T-cell (primary cell): ENCODE data around the gene SLIT3. TPM values are rescaled to one million over a fixed set of nuclear protein-coding genes. Genes with fewer than 3 reads are reported as not detected.

Experiments used
- ATAC-seq, 4 experiments: fragments of 200-7000 bp in 3 of 4; fragments of 150-1000 bp in 1 of 4; cut with Tn5 transposase; replicated peaks in 1 of 4; 1 replicate in 3 of 4; 2 replicates in 1 of 4; pipeline ENCODE4 v1.10.0; 2021; ENCODE audit warnings: moderate library complexity in 3 of 4, mild to moderate bottlenecking in 2 of 4, moderate number of reproducible peaks in 1 of 4
- CTCF ChIA-PET, 2 donors: fragments of 300-600 bp; sonication (Branson Sonifier 250); formaldehyde crosslinking; loops; one replicate each; lab custom pipeline; 2022; ENCODE audit warnings: antibody characterized with exemption in 2 of 2; lab: Charles Lee
- POLR2A ChIA-PET, 2 donors: fragments of 300-600 bp; sonication (Branson Sonifier 250); formaldehyde crosslinking; loops; one replicate each; lab custom pipeline; 2022; ENCODE audit warnings: antibody characterized with exemption in 2 of 2; lab: Charles Lee
- DNase-seq, 35 experiments: peaks; one replicate each; pipeline versions ENCODE4 v3.0.0 to v3.0.0-alpha.2; 2013 to 2023
- H3K27ac ChIP-seq: one replicate; pipeline ENCODE4 v1.5.1; 2013; ENCODE audit warnings: low read length
- H3K27me3 ChIP-seq, 2 experiments: replicated peaks in 1 of 2; 1 replicate in 1 of 2; 2 replicates in 1 of 2; pipeline versions ENCODE4 v1.6.1 to v1.7.0; 2013; ENCODE audit warnings: low read length in 1 of 2, mixed read lengths in 1 of 2; ENCODE audit not compliant: control insufficient read depth in 2 of 2, insufficient read depth in 2 of 2; ENCODE audit errors: extremely low read depth in 1 of 2
- H3K36me3 ChIP-seq, 2 donors: 1 replicate in 1 of 2; 2 replicates in 1 of 2; pipeline versions ENCODE4 v1.6.1 to v1.7.0; 2013; ENCODE audit warnings: low read length in 1 of 2; ENCODE audit not compliant: control insufficient read depth in 2 of 2, insufficient read depth in 1 of 2; ENCODE audit errors: extremely low read depth in 1 of 2
- H3K4me1 ChIP-seq, 2 experiments: 1 replicate in 1 of 2; 2 replicates in 1 of 2; pipeline versions ENCODE4 v1.6.1 to v1.7.0; 2013; ENCODE audit warnings: low read length in 2 of 2, mixed read lengths in 1 of 2; ENCODE audit not compliant: insufficient read depth in 2 of 2, control insufficient read depth in 1 of 2; ENCODE audit errors: extremely low read depth in 1 of 2
- H3K4me3 ChIP-seq, 2 donors: 1 replicate in 1 of 2; 2 replicates in 1 of 2; pipeline versions ENCODE4 v1.5.1 to v1.7.0; 2013; ENCODE audit warnings: mild to moderate bottlenecking in 2 of 2, low read length in 1 of 2, moderate library complexity in 1 of 2; ENCODE audit not compliant: control insufficient read depth in 1 of 2; ENCODE audit errors: extremely low read depth in 1 of 2
- H3K9me3 ChIP-seq: 2 replicates; pipeline ENCODE4 v1.7.0; 2013
- H3K27ac Mint-ChIP-seq, 2 donors: one replicate each; pipeline ENCODE4 v1.8.0; 2020 to 2021; ENCODE audit warnings: mild to moderate bottlenecking in 2 of 2, mixed read lengths in 2 of 2
- H3K27me3 Mint-ChIP-seq, 2 donors: one replicate each; pipeline ENCODE4 v1.8.0; 2021 to 2022; ENCODE audit warnings: mixed read lengths in 2 of 2
- H3K36me3 Mint-ChIP-seq: one replicate; pipeline ENCODE4 v1.8.0; 2021; ENCODE audit warnings: mixed read lengths
- H3K4me1 Mint-ChIP-seq, 3 donors: one replicate each; pipeline ENCODE4 v1.8.0; 2020 to 2022; ENCODE audit warnings: mixed read lengths in 3 of 3, mild to moderate bottlenecking in 1 of 3
- H3K4me3 Mint-ChIP-seq, 3 donors: one replicate each; pipeline ENCODE4 v1.8.0; 2020 to 2022; ENCODE audit warnings: mild to moderate bottlenecking in 3 of 3, mixed read lengths in 3 of 3, moderate library complexity in 3 of 3
- H3K9me3 Mint-ChIP-seq, 3 donors: one replicate each; pipeline ENCODE4 v1.8.0; 2020 to 2022; ENCODE audit warnings: mixed read lengths in 3 of 3
- WGBS: methylation state at CpG from one replicate; pipeline ENCODE4 v1.1.5; 2013; ENCODE audit warnings: missing lambda C conversion rate; ENCODE audit not compliant: insufficient coverage; 5-methylcytosine and 5-hydroxymethylcytosine counted together
- total RNA-seq, 35 experiments: library from RNA in 6 of 35; stranded (reverse) in 6 of 35; fragments of 120-200 nt in 1 of 35; gene quantifications; one replicate each; pipeline versions ENCODE4 v1.2.1 to v1.2.4 and lab custom pipeline; 2013 to 2026

The SLIT3 gene
- total RNA-seq, 5 donors from 2014 or later (not counting 1 experiment from before 2014, with no cell fraction given), result 0.13 to 0.32 (median 0.13) TPM; not detected in 2

DNA sequence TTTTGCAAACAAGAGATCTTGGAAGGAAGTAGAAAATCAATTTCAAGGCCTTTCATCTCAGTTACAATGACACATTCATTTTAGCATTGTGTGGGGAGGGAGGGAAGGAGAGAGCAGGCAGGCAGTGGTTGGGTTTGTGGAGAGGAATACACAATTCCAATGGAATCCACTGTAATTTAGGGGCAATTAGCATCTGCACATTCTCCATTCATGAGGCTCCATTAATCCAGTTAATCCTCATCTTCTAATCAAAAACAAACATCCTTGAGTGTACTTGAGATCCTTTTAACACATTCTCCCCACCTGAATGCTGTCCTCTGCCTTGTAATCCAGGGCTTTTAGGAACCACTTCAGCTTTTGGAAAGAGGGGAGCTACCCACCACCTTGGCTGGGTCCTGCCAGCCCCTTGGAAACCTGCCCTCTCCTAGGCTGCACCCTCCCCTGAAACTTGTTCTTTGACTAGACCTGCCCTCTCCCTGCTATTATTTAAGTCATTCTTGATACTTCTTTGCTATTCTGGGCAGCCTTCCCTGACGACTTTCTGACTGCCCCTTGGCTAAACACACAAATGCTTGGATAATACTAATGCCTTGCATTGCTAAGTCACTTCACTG lies 271.2 kb downstream of the SLIT3 start:
- ATAC-seq (no peak), DNase-seq (no peak)
- no peaks in the 10 kb centered on the region for H3K36me3 Mint-ChIP-seq
- H3K4me1 Mint-ChIP-seq, result no peaks in the 10 kb centered on the region
- Histone ChIP-seq H3K4me3 (no peak overlapping the region), H3K36me3 (no peaks in the 10 kb centered on the region), H3K9me3 (no peaks in the 10 kb centered on the region), H3K27ac (no peak overlapping the region), H3K4me1 (no peaks in the 10 kb centered on the region), H3K27me3 (no peaks in the 10 kb centered on the region)
- H3K27me3 Mint-ChIP-seq, result peaks cover 6 to 8% of the 10 kb centered on the region in 2 donors
- WGBS, result 44% methylated on average over 1 of the region's 1 CpG
- ChIA-PET CTCF (no interaction called here), POLR2A (no interaction called here)
- H3K4me3 Mint-ChIP-seq, result no peak overlapping the region
- no peak overlapping the region for H3K27ac Mint-ChIP-seq
- H3K9me3 Mint-ChIP-seq, result peaks cover 0 to 8% (median 6%) of the 10 kb centered on the region in 3 donors

DNA sequence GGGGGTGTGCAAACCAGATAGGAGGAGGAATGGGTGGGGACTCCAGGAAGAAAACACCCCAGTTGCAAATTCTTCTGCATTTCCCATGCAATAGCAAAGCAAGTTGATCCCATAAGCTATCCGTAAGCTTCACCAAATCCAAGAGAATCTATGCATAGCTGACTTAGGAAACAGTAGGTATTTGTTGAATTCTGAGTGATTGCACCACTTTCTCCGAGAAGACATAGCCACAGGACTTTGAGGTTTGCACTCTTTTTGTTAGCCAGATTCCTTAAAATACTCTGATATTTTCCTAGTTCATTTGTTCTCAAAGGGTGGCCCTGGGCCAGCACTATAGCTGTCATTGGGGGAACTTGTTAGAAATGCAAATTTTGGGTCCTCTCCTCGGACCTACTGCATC lies 271.9 kb downstream of the SLIT3 start:
- ChIA-PET POLR2A (no interaction called here), CTCF (no interaction called here)
- Mint-ChIP-seq H3K27me3 (peaks cover 4 to 8% of the 10 kb centered on the region in 2 donors), H3K36me3 (no peaks in the 10 kb centered on the region), H3K4me1 (no peaks in the 10 kb centered on the region), H3K27ac (no peak overlapping the region), H3K4me3 (no peak overlapping the region), H3K9me3 (peaks cover 0 to 6% (median 4%) of the 10 kb centered on the region in 3 donors)
- 86% methylated on average over 1 of the region's 3 CpGs for WGBS
- no peak overlapping the region for H3K4me3 ChIP-seq
- no peaks in the 10 kb centered on the region for H3K27me3 ChIP-seq
- H3K4me1 ChIP-seq, result no peaks in the 10 kb centered on the region
- DNase-seq (no peak), ATAC-seq (no peak)
- H3K36me3 ChIP-seq, result no peaks in the 10 kb centered on the region
- H3K27ac ChIP-seq, result no peak overlapping the region
- H3K9me3 ChIP-seq, result no peaks in the 10 kb centered on the region

DNA sequence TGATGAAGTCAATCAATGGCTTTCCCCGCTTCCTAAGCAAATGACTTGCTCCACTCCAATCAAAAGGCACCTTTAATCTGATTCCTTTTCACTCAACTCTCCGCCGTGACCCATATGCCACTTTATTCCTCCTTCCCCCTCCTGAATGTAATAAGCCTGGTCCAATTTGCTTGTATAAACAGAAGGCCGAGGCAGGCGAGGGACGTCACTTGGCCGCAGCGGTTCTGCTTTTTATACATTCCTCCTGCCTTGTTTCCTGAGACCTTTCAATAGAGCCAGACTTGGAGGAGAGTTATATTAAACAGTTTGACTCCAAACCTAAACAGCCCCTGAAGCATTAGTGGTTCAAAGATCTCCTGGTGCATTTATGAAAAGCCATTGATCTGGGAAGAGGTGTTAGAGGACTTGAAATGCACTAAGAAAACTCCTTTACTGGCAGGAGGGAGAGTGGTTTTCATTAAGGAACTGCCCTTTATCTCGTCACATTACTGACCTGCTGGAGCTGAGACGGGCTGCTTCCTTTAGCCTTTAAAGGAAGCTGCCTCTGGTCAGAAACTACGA lies 273.4 kb downstream of the SLIT3 start:
- Mint-ChIP-seq H3K4me1 (no peaks in the 10 kb centered on the region), H3K4me3 (no peak overlapping the region), H3K27me3 (peaks cover 4 to 8% of the 10 kb centered on the region in 2 donors), H3K36me3 (no peaks in the 10 kb centered on the region), H3K9me3 (peaks cover 0 to 3% (median 0%) of the 10 kb centered on the region in 3 donors), H3K27ac (no peak overlapping the region)
- no peak overlapping the region for H3K4me3 ChIP-seq
- whole genome bisulfite sequencing, result 47% methylated on average over 5 of the region's 11 CpGs
- CTCF ChIA-PET, result no interaction called here
- no peaks in the 10 kb centered on the region for H3K27me3 ChIP-seq
- ATAC-seq (no peak), DNase-seq (no peak)
- no peaks in the 10 kb centered on the region for H3K4me1 ChIP-seq
- no peak overlapping the region for H3K27ac ChIP-seq
- no peaks in the 10 kb centered on the region for H3K9me3 ChIP-seq
- no peaks in the 10 kb centered on the region for H3K36me3 ChIP-seq
- POLR2A ChIA-PET, result no interaction called here

DNA sequence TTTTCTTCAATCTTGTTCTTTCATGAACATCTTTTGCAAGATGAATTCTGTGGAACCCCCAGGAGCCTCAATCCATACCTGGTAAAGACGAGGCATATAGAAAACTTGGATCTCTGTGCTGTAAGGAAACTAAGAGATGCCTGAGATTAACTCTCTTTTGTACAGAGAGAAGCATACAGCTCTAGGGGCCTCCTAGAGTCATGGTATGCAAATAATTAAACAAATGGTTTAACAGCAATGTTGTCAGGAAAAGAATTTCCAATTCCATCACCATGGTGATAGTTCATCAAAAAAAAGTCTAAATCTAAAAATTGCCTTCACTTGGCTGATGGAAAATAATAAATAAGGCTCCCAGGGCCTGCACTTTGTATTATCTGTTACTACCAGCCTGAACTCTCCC lies 275.4 kb downstream of the SLIT3 start:
- no peak overlapping the region for H3K27ac Mint-ChIP-seq
- Histone ChIP-seq H3K9me3 (no peaks in the 10 kb centered on the region), H3K27me3 (no peaks in the 10 kb centered on the region), H3K27ac (no peak overlapping the region), H3K4me3 (no peak overlapping the region), H3K36me3 (no peaks in the 10 kb centered on the region), H3K4me1 (no peaks in the 10 kb centered on the region)
- H3K27me3 Mint-ChIP-seq, result peaks cover 4 to 13% of the 10 kb centered on the region in 2 donors
- ATAC-seq, result no peak
- ChIA-PET POLR2A (no interaction called here), CTCF (no interaction called here)
- no CpG with 5 or more reads among the region's 1 CpG for WGBS
- DNase-seq, result no peak
- no peaks in the 10 kb centered on the region for H3K36me3 Mint-ChIP-seq
- H3K9me3 Mint-ChIP-seq, result peaks cover 0 to 3% (median 0%) of the 10 kb centered on the region in 3 donors
- no peaks in the 10 kb centered on the region for H3K4me1 Mint-ChIP-seq
- no peak overlapping the region for H3K4me3 Mint-ChIP-seq

DNA sequence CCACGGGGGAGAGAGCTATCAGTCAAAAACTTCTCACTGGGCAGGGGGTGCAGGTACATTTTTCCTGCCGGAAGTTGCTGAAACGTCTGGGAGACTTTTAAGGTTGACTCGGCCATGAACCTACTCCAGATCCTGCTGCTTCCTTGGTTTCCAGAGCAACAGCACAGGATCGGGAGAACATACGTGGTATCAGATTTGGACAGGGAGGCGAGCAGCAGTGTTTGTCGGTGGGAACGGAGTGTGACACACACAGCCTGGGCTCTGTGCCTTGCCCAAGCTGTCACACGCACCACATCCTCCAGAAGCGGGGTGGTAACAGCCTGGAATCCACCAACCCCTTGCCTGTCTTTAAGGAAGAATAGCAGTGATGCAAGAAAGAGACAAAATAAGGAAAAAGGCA lies 276.5 kb downstream of the SLIT3 start:
- H3K9me3 Mint-ChIP-seq, result peaks cover 0 to 3% (median 0%) of the 10 kb centered on the region in 3 donors
- no peak overlapping the region for H3K27ac Mint-ChIP-seq
- H3K27me3 Mint-ChIP-seq, result peaks cover 4 to 9% of the 10 kb centered on the region in 2 donors
- no peak overlapping the region for H3K4me3 Mint-ChIP-seq
- CTCF ChIA-PET, result no interaction called here
- POLR2A ChIA-PET, result no interaction called here
- DNase-seq (no peak), ATAC-seq (no peak)
- H3K4me1 Mint-ChIP-seq, result no peaks in the 10 kb centered on the region
- 92% methylated on average over 8 of the region's 11 CpGs for WGBS
- H3K27ac ChIP-seq, result no peak overlapping the region
- no peaks in the 10 kb centered on the region for H3K36me3 Mint-ChIP-seq
- no peak overlapping the region for H3K4me3 ChIP-seq
- no peaks in the 10 kb centered on the region for H3K4me1 ChIP-seq
- no peaks in the 10 kb centered on the region for H3K27me3 ChIP-seq
- no peaks in the 10 kb centered on the region for H3K36me3 ChIP-seq
- H3K9me3 ChIP-seq, result no peaks in the 10 kb centered on the region

DNA sequence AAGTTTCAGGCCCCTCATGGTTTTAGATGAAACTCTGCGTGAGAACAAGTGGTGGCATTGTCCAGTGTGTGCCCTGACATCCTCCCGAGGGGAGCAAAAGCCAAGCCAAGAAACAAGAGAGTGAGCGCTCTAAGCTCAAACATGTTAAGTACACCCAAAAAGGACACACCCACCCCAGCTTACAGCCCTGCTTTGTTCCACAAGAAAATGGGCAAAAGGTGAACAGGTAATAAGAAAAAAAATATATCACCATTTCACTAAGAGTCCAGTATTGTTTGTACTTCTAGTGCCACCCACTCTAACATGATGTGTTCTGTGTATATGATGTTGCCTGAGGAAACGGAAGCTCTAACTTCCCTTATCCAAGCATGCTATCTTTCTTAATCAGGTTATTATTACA lies 278.2 kb downstream of the SLIT3 start:
- no peak overlapping the region for H3K4me3 Mint-ChIP-seq
- no peak overlapping the region for H3K27ac Mint-ChIP-seq
- H3K4me1 Mint-ChIP-seq, result no peaks in the 10 kb centered on the region
- DNase-seq (no peak), ATAC-seq (no peak)
- Histone ChIP-seq H3K36me3 (no peaks in the 10 kb centered on the region), H3K4me3 (no peak overlapping the region), H3K9me3 (no peaks in the 10 kb centered on the region), H3K27ac (no peak overlapping the region), H3K4me1 (no peaks in the 10 kb centered on the region), H3K27me3 (peaks cover 0 to 5% of the 10 kb centered on the region in 2 experiments)
- 100% methylated on average over 2 of the region's 4 CpGs for WGBS
- peaks cover 9 to 14% of the 10 kb centered on the region in 2 donors for H3K27me3 Mint-ChIP-seq
- peaks cover 0 to 3% (median 0%) of the 10 kb centered on the region in 3 donors for H3K9me3 Mint-ChIP-seq
- no peaks in the 10 kb centered on the region for H3K36me3 Mint-ChIP-seq
- CTCF ChIA-PET, result no interaction called here
- POLR2A ChIA-PET, result no interaction called here
